Prostate gland (tissue), 2 donors: ENCODE measurements around the gene CPLANE1.

Experiments used
- CTCF ChIP-seq, 4 experiments: fragments of 200-600 bp in 2 of 4; fragments of 450-650 bp in 2 of 4; sonication (generic) in 2 of 4; IDR thresholded peaks; 1 replicate in 3 of 4; 2 replicates in 1 of 4; pipeline ENCODE4 v1.5.1; 2016 to 2019; ENCODE audit warnings: antibody characterized with exemption in 4 of 4, mild to moderate bottlenecking in 2 of 4, moderate library complexity in 2 of 4
- POLR2AphosphoS5 ChIP-seq: sonication (generic); formaldehyde crosslinking; IDR thresholded peaks from one replicate; pipeline ENCODE4 v1.6.1; 2017; ENCODE audit warnings: antibody characterized with exemption

- TF ChIP-seq POLR2AphosphoS5 = no peak
- TF ChIP-seq CTCF (IDR thresholded peaks at IDR 0.05) = no peak
Measured at GRCh38 chr5:37112383-37112991, 136.7 kb downstream of the CPLANE1 start.
